GM18499 (cell line): ENCODE measurements around the gene USB1.

Source experiments
- ATAC-seq: cut with Tn5 transposase; IDR thresholded peaks from one replicate; pipeline ENCODE4 v1.9.1; 2021; ENCODE audit warnings: moderate number of reproducible peaks; ENCODE audit not compliant: insufficient read depth, unreplicated experiment

USB1 gene

GRCh38 chr16:58013201-58013956 lies 12.2 kb downstream of the USB1 start:
- no peak for ATAC-seq

DNA sequence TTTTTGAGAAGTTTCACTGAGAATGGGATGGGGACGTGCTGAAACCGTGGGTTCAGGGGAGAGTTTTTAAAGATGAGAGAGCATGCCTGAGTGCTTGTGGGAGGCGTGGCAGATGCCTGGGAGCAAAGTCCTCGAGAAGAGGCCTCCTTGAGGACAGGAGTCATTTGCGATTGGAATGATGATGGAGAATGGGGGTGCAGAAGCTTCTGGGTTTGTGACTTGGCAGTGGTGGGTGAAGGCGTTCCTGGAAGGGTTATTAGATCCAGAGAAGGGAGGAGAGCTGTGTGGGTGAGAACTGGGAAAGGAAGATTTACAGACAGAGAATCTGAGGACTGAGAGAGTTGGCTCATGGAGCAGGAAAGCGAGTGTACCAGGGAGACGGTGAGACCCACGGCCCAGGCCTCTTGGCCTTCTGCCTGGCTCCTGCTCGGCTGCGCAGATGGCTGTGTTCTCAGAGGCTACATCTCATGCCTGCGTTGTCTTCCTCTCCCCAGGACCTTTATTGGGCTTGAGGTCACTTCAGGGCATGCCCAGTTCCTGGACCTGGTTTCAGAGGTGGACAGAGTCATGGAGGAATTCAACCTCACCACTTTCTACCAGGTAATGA lies 15.7 kb downstream of the USB1 start:
- ATAC-seq, result no peak

GRCh38 chr16:58018803-58019202 lies 17.6 kb downstream of the USB1 start:
- no peak for ATAC-seq

DNA sequence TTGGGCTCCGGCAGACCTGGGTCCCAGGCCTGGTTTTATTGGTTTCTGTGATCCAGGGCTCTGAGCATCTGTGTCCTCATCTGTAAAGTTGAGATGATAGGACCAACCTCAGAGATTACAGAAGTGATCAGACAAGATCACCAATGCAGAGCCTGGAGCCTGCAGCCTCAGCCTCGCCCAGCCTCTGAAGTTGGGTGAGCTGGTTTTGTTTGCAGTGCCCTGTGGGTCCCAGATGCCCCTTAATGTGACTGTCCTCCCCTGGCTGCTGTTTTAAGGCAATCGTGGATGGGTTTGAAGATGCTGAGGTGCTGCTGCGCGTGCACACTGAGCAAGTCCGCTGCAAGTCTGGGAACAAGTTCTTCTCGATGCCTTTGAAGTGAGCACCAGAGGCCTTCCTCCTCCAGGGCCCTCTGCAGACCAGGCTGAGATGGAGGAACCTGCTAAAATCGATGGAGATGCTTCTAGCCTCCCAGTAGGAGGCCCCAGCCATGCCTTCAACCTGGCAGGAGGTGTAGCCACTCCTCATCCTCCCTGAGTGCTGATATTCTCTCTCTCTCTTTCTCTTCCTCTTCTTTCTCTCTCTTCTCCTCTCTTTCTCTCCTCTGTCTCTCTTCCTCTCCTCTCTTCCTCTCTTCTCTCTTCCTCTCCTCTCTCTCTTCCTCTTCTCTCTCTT lies 18.8 kb downstream of the USB1 start:
- ATAC-seq, result no peak

GRCh38 chr16:58020628-58021521 lies 19.7 kb downstream of the USB1 start:
- no peak for ATAC-seq

DNA sequence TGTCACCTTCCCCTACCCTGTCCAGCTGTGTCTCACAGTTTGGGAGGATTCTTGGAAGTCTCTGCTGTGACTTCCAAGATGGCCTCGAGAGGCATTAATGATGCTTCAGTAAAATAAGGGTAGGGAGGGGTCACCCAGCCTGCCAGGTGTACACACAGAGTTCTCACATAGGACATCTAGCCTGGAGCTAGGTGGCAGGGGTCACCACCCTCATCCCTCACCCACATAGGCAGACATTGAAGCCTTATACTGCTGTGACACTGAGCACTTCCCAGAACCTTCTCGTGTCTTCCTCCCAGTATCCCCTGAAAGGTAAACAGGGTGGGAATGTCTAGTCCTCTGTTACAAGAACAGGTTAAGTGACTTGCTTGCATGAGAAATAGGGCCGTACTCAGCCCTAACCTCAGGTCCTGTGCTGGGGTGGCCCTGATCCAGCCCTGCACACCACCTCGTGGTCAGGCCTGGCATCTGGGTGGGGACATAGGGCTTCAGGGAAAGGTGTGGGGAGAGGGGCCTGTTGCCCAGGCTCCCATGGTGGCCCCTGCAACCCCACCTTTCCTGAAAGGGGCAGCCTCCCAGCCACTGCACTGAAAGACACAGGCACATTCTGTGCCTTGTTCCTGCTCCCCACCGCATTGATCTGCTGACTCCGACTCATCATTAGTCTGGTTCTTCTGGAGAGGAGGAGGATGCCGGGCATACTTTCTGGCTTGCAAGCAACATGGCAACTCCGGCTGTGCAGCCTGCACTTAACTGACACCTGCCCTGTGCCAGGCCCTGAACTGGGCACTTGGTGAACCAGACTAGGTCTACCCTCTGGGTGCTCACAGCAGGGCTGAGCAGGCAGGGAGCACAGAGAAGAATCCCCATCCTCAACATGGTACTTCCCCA lies 20.7 kb downstream of the USB1 start:
- no peak for ATAC-seq

GRCh38 chr16:58022601-58023371 lies 21.6 kb downstream of the USB1 start:
- no peak for ATAC-seq

- ATAC-seq, result no peak
Observed at GRCh38 chr16:58024486-58025350, 23.5 kb downstream of the USB1 start.

- no peak for ATAC-seq
Observed at GRCh38 chr16:58025351-58026138, 24.3 kb downstream of the USB1 start, which contains the start of gene MMP15. Gene MMP15, plus strand, starts transcription at chr16:58025754. Its CDS starts 597 bp downstream, at chr16:58026351.

GRCh38 chr16:58026139-58026704 lies 25.0 kb downstream of the USB1 start:
- no peak for ATAC-seq

DNA sequence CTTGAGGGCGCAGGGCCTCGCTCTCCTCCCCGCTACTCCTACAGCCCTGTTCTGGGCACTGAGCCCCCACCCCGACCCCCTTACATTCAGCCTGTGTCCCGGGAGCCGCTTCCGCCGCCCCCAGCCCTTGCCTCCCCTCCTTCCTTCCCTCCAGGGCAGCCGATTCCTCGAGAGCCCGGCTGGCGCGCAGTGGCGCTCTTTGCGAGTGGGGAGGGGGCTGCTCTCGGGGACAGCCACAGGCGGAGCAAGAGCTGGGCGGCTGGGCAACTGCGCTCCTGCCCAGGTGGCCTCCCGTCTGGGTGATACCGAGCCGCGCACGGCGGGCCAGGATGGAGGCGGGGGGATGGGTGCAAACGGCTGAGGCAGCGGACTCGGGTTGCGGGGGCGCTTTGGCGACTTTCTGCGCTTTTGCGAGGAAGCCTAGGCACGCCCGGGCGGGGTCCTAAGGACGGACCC lies 25.5 kb downstream of the USB1 start:
- no peak for ATAC-seq

DNA sequence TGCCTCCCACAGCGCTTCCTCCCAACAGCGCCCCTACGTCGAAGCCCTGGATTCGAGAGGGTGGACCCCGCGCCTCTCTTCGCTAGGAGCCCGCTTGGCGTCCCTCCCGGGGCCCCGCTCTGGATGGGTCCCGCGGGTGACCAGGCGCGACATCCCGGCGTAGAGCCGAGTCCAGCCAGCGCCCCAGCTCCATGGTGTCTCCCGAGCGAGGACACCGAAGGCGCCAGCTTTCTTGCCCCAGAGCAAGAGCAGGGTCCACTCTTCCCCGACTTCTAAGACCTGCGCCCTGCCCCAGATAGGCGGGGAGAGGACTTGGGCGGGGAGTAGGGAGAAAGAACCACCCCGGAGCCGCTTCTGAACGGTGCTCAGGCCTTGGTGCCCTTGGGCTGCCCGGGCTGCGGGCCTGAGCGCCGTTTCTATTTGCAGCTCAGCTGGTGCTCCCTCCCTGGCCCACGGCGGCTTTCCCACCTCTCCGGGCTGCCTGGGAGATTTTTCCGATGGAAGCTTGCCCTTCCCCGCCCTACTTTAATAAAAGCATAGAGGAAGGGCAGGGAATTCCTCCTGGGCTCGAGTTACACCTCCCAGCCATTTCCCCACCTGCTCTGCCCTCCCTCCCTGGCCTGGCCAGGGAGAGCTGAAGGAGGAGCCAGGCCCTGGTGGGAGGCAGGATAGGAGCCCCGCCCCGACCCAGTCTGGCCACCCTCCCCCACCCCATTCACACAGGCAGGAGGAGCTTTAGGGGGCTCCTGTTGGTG lies 26.1 kb downstream of the USB1 start:
- no peak for ATAC-seq

DNA sequence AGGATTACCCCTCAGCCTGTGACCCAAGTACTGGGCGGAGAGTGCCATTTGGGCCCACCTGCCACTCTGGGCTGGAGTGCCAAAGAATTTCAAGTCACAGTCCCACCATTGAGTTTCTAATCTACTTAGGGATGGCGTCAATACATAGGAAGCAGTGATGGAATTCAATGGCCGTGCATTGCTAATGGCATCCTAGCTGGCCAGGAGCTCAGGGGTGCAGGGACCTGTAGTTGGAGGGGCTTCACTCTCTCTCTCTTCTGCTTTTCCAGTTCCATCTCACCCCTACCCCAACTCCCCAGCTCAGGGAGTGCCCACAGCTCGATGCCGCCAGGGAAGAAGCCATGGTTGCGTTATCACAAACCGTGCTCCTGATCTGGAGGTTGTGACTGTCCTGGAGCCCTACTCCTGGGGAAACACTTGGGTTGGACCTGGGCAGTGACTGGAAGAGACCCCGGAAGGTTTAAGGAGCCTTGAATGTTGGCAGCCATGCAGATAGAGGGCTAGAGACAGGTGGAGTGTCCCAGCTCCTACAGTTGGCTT lies 26.8 kb downstream of the USB1 start:
- ATAC-seq, result no peak

GRCh38 chr16:58028541-58029070 lies 27.4 kb downstream of the USB1 start:
- ATAC-seq, result no peak

- no peak for ATAC-seq
Observed at GRCh38 chr16:58029410-58029809, 28.2 kb downstream of the USB1 start.
